OCI-LY3 (cell line): Measurements from ENCODE around the gene CCDC141.

ENCODE experiments used
- CTCF ChIP-seq: fragments of 200-600, 300-600 bp; sonication (generic); IDR thresholded peaks from 2 replicates; pipeline ENCODE4 v1.5.1; 2014; ENCODE audit warnings: antibody characterized with exemption, low read length, low read depth
- EZH2phosphoT487 ChIP-seq: fragments of 200-600 bp; shearing (Covaris generic); IDR thresholded peaks from 2 replicates; pipeline ENCODE4 v1.6.1; 2018; ENCODE audit warnings: antibody characterized with exemption, mixed run types, low read depth

- TF ChIP-seq CTCF (no peak), EZH2phosphoT487 (no peak)
These were observed 213.1 kb downstream of the CCDC141 start for GRCh38 chr2:178836807-178837206.
